HG02763 (cell line): Measurements from ENCODE around the gene HOXD1.

Source experiments
- ATAC-seq: cut with Tn5 transposase; IDR thresholded peaks from one replicate; pipeline ENCODE4 v1.9.1; 2021; ENCODE audit warnings: mild to moderate bottlenecking, moderate library complexity; ENCODE audit not compliant: unreplicated experiment

HOXD1 gene

DNA sequence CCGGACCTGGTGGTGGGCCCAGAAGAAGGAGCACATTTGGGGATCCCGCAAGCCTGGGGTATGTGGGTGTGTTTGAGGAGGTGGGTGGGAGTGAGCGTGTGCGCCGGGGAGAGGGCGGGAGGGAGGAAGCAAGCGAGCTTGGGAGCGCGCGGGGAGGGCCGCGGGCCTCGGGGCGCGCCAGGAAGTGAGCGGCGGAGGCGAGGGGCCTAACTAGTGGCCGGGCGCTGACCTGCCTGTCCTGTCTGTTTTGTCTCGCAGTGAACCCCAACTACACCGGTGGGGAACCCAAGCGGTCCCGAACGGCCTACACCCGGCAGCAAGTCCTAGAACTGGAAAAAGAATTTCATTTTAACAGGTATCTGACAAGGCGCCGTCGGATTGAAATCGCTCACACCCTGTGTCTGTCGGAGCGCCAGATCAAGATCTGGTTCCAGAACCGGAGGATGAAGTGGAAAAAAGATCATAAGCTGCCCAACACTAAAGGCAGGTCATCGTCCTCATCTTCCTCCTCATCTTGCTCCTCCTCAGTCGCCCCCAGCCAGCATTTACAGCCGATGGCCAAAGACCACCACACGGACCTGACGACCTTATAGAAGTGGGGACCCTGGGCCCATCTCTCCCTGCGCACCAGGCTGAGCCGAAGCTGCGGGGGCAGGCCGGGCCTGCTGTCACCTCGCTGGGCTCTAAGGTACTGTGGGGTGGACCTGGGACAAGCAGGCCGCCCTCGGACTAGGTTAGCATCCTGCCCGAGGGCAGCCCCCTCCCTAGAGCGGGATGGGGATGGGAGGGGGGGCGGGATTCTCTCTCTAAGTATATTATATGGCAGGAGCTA is 35.9 kb upstream of the HOXD1 start:
- no peak for ATAC-seq

GRCh38 chr2:176154576-176155252 is 33.8 kb upstream of the HOXD1 start:
- ATAC-seq: no peak

DNA sequence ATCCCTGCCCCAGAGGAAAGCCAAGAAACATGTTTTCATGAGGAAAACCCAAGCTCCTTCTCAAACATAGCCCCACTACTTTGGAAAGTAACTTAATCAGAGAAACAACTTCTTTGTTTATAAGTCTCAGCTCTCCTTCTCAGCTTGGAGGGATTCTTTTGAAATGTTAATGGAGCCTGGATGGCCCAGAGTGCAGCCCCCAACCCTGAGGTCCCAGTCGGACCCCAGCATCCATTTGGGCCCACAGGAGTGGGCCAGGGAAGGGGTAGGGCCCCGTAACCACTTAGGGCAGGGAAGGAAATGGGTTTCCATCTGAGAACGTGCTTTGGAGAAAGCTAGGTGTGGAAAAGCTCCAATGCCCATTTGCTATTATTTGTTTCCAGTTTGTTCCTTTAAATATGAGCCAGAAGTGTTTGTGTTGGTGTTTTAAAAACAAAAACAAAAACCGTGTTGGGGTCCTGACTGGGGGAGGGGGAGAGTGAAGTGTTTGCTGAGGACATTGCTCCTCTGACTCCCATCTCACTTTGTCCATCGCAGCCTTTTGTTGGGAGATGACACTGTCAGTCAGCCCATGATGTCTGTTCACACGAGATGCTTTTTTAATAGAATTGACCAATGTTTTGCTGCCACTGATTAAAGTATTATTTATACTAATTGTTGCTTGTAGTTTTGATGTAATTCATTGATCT is 33.0 kb upstream of the HOXD1 start:
- ATAC-seq: no peak

DNA sequence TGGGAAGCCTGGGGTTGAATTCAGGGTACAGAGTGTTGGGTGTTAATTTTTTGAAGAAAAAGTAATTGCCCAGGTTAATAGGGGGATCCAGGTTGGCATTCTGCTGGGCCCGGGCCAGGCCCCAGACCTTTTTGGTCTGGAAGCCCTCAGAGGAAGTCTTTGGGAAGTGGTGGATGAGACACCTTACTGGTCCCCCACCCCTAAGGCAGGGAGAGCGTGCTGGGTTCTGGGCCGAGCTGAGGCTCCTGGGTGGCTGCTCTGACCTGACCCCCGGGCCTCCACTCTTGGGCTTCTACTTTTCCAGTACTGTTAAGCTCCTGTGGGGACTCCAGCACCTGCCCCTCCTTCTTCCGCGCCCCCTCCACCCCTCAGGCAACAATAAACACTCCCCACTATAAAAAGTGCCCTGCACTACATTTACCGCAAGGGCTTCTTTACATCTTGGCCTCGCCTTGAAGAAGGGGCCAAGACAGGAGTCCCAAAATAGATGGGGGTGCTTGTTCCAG is 32.1 kb upstream of the HOXD1 start:
- ATAC-seq: no peak

DNA sequence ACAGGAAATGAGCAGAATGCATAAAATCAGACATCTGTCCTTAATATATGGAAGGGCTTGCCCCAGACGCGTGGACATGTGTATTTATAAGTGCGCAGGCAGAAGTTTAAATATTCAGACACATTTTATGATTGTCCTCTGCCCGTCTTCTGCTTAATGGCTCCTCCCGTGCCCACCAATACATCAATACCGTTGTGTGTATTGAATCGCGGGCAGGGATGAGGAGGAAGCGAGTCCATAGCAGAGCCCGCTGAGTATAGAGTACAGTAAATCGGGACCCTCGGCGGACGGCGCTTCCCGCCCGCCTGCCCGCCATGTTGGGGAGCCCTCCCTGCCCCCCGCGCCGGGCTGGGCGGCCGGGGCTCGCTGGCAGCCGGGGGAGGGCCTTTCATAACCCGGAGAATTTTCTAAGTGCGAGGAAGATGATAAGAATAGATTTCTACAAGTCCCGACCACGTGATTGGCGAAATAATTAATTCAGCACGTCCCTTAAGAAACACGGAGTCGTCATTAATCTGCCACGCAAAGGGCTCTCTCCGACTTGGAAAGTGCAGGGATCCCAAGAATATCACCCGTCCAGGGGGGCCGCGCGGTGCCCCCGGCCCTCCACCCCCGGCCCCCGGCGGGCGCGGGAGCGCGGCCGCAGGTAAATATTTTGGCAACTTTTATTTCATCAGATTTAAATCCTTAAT is 31.5 kb upstream of the HOXD1 start, which contains the start of gene HOXD3:
Gene HOXD3, plus strand, starts transcription at position 501 of the 692 bp plus-strand sequence. CDS start 11,808 bp downstream, outside the sequence.
- no peak for ATAC-seq

- ATAC-seq: no peak
Measured at GRCh38 chr2:176157499-176158185, 30.8 kb upstream of the HOXD1 start.

GRCh38 chr2:176158186-176158591 is 30.3 kb upstream of the HOXD1 start:
- ATAC-seq: no peak

- ATAC-seq: no peak
Measured at GRCh38 chr2:176158855-176159662, 29.4 kb upstream of the HOXD1 start.

DNA sequence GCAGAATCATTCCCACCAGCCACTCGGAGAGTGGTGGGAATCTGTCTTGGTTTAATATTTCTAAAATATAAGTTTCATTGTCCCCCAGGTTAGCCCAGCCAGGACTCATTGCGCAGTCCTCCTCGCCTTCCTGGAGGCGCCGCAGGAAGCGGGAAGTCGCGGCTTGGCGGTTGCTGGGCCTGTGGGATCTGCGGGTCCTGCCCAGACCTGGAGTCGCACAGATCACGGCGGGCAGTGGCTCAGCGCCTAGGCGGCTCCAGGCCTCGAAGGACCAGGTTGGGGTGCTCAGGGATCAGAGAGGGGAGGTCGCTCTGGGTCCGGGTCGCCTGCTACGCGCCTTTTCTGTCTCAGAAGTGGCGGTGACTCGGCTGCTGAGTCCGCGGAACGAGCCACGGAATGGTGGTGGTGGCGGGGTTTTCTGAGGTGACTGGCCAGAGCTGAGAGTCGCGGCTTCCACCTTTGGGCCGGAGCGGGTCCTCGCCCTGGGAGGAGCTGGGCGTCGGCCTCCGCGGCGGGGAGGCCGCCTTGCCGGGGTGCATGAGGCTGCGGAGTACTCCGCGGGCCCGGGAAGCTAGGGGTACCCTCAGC is 28.7 kb upstream of the HOXD1 start:
- ATAC-seq: no peak

DNA sequence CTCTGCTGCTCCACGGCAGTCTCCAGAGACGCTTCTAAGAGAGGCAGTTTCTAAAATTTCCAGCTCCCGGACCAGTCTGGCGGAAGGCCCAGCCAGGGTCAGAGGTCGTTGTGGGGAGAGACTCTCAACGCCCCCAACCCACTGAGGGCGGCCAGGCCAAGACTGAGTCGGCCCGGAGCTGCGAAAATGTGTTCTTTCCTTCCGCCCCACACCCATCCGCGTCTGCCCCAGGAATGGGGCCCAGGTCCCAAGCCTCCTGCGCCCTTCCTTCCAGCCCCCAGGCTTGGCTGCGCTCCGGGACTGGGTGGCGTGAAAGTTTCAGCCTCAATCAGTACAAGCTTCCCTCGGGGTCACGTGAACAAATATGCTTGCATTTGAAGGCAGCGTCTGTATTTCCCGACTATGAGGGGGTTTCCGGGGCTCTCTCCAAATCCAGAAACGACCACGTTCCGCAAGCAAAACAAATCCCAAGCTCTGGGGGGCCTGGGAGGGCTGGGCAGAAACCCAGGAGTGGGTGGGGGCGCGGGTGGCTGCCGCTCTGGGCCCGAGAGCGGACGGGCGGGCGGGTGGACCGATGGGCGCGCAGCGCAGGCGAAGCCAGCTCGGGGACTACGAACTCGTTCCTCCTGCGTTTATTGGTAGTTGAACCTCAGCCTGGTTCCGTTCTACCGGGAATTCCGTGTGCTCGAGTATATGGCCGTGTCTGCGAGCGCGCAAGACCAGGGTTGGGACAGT is 28.1 kb upstream of the HOXD1 start:
- no peak for ATAC-seq

GRCh38 chr2:176160986-176161824 is 27.3 kb upstream of the HOXD1 start:
- ATAC-seq: no peak

GRCh38 chr2:176161825-176162626 is 26.4 kb upstream of the HOXD1 start:
- no peak for ATAC-seq

- no peak for ATAC-seq
Measured at GRCh38 chr2:176162911-176163671, 25.4 kb upstream of the HOXD1 start.

DNA sequence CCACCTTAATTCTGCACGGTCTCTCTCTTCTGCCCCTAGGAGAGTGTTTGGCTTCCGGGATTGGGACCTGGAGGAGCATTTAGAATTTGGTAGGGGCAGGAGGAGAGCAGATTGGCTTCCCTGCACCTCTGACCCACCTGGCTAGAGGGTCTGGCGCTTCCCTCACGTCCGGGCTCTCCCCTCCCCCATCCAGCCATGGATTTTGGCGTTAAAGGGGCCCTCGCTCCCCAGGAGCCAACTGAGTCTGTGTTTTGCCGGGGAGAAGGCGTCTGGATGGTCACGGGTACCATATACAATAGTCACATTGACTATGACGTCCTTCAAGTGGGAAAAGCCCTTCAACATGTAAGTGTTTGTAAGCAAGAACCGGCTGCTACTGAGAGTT is 24.8 kb upstream of the HOXD1 start:
- no peak for ATAC-seq

DNA sequence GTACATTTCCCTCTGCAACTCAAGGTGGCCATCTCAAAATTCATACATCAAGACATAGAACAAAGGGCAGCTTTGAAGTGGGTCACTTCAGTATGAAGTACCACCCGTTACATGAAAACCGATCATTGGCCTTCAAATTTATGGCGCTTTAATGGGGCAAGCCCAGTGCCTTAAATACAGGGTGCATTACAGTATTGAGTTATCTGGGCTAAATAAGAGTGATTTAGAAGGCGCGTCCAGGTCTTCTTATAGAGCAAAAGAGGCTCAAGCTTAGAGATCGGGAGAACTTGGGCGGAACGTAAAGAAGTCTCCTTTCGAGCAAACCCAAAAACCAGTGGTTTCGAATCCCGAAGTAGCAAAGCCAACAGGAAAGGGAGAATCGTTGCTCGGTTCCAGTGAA is 24.3 kb upstream of the HOXD1 start:
- ATAC-seq: no peak
